IPS-11a (cell line): ENCODE data around the gene A2M.
"Not testable (repeated sequence)": the region's sequence is repeated elsewhere in the genome, so short reads cannot be mapped to it uniquely, and the experiment has no call there.

ENCODE experiments used
- H3K4me3 ChIP-seq: one replicate; pipeline ENCODE4 v1.5.1; 2013; ENCODE audit warnings: low read depth, low read length, control low read depth

A2M gene

GRCh38 chr12:9115731-9116559, at the start of gene A2M:
Gene A2M (minus strand): TSS chr12:9115919. CDS start chr12:9115849, 70 bp downstream.
- no peak within 1 kb of the TSS for H3K4me3 ChIP-seq

GRCh38 chr12:9163392-9163791, 47.7 kb upstream of the A2M start:
- no peak overlapping the region for H3K4me3 ChIP-seq

GRCh38 chr12:9156119-9156518, 40.4 kb upstream of the A2M start:
- H3K4me3 ChIP-seq = no peak overlapping the region

GRCh38 chr12:9149372-9149771, 33.7 kb upstream of the A2M start:
- H3K4me3 ChIP-seq = no peak overlapping the region

- H3K4me3 ChIP-seq = no peak overlapping the region
These were observed 33.2 kb upstream of the A2M start for GRCh38 chr12:9148926-9149325.

GRCh38 chr12:9147461-9147860, 31.7 kb upstream of the A2M start:
- H3K4me3 ChIP-seq = no peak overlapping the region

GRCh38 chr12:9144730-9145106, 29.0 kb upstream of the A2M start:
- no peak overlapping the region for H3K4me3 ChIP-seq

GRCh38 chr12:9143929-9144729, 28.4 kb upstream of the A2M start:
- no peak overlapping the region for H3K4me3 ChIP-seq

GRCh38 chr12:9143137-9143536, 27.4 kb upstream of the A2M start:
- H3K4me3 ChIP-seq = no peak overlapping the region

GRCh38 chr12:9139588-9140290, 24.0 kb upstream of the A2M start:
- H3K4me3 ChIP-seq = not testable (repeated sequence)

- no peak overlapping the region for H3K4me3 ChIP-seq
These were observed 20.2 kb upstream of the A2M start for GRCh38 chr12:9135903-9136310.

- H3K4me3 ChIP-seq = no peak overlapping the region
These were observed 19.4 kb upstream of the A2M start for GRCh38 chr12:9134981-9135628.

- H3K4me3 ChIP-seq = no peak overlapping the region
These were observed 17.6 kb upstream of the A2M start for GRCh38 chr12:9133216-9133916.

- H3K4me3 ChIP-seq = no peak overlapping the region
These were observed 16.4 kb upstream of the A2M start for GRCh38 chr12:9132008-9132535.

- no peak overlapping the region for H3K4me3 ChIP-seq
These were observed 14.5 kb upstream of the A2M start for GRCh38 chr12:9130244-9130643.

- H3K4me3 ChIP-seq = no peak overlapping the region
These were observed 12.4 kb upstream of the A2M start for GRCh38 chr12:9127936-9128663.

- H3K4me3 ChIP-seq = no peak overlapping the region
These were observed 11.8 kb upstream of the A2M start for GRCh38 chr12:9127484-9127883.

- H3K4me3 ChIP-seq = no peak overlapping the region
These were observed 8.8 kb upstream of the A2M start for GRCh38 chr12:9124383-9125031.

- no peak overlapping the region for H3K4me3 ChIP-seq
These were observed 8.2 kb upstream of the A2M start for GRCh38 chr12:9123781-9124382.
